Choroid plexus epithelial cell (primary cell): Measurements from ENCODE around the gene NMNAT1.

Experiments used
- DNase-seq: peaks from one replicate; pipeline ENCODE4 v3.0.0-alpha.2; 2010; ENCODE audit warnings: low read depth
- H3K4me3 ChIP-seq: 2 replicates; pipeline ENCODE4 v1.5.1; 2011; ENCODE audit warnings: low read depth, mild to moderate bottlenecking, control low read depth, low read length, moderate library complexity
- CTCF ChIP-seq: conservative IDR thresholded peaks from 2 replicates; pipeline ENCODE4 v1.5.1; 2011; ENCODE audit warnings: low read depth, mild to moderate bottlenecking, control low read depth, inconsistent platforms, low read length, moderate library complexity

The NMNAT1 gene

GRCh38 chr1:10033359-10033845 is 90.1 kb downstream of the NMNAT1 start:
- DNase-seq, result peak; percentile 47
- TF ChIP-seq CTCF, result no peak
- peak overlapping the region; percentile 98 for H3K4me3 ChIP-seq
